ENCODE data around the gene RALGPS1.

GRCh38 chr9:127059765-127060361 lies 145.3 kb downstream of the RALGPS1 start:
- TF ChIP-seq, protein P1, sequence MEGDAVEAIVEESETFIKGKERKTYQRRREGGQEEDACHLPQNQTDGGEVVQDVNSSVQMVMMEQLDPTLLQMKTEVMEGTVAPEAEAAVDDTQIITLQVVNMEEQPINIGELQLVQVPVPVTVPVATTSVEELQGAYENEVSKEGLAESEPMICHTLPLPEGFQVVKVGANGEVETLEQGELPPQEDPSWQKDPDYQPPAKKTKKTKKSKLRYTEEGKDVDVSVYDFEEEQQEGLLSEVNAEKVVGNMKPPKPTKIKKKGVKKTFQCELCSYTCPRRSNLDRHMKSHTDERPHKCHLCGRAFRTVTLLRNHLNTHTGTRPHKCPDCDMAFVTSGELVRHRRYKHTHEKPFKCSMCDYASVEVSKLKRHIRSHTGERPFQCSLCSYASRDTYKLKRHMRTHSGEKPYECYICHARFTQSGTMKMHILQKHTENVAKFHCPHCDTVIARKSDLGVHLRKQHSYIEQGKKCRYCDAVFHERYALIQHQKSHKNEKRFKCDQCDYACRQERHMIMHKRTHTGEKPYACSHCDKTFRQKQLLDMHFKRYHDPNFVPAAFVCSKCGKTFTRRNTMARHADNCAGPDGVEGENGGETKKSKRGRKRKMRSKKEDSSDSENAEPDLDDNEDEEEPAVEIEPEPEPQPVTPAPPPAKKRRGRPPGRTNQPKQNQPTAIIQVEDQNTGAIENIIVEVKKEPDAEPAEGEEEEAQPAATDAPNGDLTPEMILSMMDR (IDR thresholded peaks at IDR 0.05) = no peak
- no peak for TF ChIP-seq POLR2A (IDR thresholded peaks at IDR 0.05)

Measured in lower leg skin (tissue), 3 donors.